ENCODE measurements around the gene SMIM35. TPM values are rescaled to one million over a fixed set of nuclear protein-coding genes. Genes with fewer than 3 reads are reported as not detected.
A peak's percentile ranks its signal among the peaks of the same experiment; 100 is the strongest.

Gene SMIM35
- total RNA-seq, 1 experiment from 2014 or later: not detected

DNA sequence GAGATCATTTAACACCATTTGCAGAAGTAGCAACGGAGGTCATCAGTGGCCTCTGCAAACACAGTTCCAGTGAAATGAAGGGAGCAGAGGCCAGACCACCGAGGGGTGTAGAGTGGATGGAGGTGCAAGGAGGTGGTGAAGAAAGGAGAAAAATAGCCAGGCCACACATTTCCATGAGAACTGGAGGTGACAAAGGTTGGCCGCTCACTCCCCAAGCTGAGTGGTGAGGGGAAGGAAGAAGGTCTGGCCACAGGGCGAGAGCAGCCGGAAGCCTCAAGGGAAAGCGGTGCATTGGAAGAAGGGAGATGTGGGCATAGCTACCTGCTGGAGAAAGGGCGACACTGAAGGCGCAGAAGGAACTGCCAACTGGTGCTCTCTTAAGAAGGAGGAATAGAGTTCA lies 30.0 kb downstream of the SMIM35 start:
- H4K8ac ChIP-seq (replicated peaks; ENCODE audit: insufficient read length, low read depth, low read length): no peak overlapping the region
- DNase-seq: no peak
- H2BK5ac ChIP-seq (ENCODE audit: insufficient read length, low read length): no peak overlapping the region
- no peak overlapping the region; the same call in 1 of the 2 replicates for H3K14ac ChIP-seq (ENCODE audit: insufficient read depth, low read length)
- H3K4me3 Mint-ChIP-seq: no peak overlapping the region
- H3K4me1 Mint-ChIP-seq: peaks cover 2 to 9% of the 10 kb centered on the region in 2 experiments; a peak in 3 of 4 replicates
- no peaks in the 10 kb centered on the region for H3K27me3 ChIP-seq (ENCODE audit: insufficient read depth, low read length)
- H3K9me3 ChIP-seq (ENCODE audit: control insufficient read depth, low read depth, low read length): no peaks in the 10 kb centered on the region
- TF ChIP-seq, protein P1, sequence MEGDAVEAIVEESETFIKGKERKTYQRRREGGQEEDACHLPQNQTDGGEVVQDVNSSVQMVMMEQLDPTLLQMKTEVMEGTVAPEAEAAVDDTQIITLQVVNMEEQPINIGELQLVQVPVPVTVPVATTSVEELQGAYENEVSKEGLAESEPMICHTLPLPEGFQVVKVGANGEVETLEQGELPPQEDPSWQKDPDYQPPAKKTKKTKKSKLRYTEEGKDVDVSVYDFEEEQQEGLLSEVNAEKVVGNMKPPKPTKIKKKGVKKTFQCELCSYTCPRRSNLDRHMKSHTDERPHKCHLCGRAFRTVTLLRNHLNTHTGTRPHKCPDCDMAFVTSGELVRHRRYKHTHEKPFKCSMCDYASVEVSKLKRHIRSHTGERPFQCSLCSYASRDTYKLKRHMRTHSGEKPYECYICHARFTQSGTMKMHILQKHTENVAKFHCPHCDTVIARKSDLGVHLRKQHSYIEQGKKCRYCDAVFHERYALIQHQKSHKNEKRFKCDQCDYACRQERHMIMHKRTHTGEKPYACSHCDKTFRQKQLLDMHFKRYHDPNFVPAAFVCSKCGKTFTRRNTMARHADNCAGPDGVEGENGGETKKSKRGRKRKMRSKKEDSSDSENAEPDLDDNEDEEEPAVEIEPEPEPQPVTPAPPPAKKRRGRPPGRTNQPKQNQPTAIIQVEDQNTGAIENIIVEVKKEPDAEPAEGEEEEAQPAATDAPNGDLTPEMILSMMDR (conservative IDR thresholded peaks at IDR 0.05): no peak
- no peaks in the 10 kb centered on the region for H3K9me3 Mint-ChIP-seq
- H2BK20ac ChIP-seq (ENCODE audit: low read depth, low read length, poor library complexity, severe bottlenecking): no peak overlapping the region
- H3K9ac ChIP-seq (ENCODE audit: extremely low read depth, insufficient read length, low read length): no peak overlapping the region
- H3K27ac ChIP-seq (ENCODE audit: insufficient read length, low read depth, low read length): no peak overlapping the region
- no peaks in the 10 kb centered on the region for H3K79me1 ChIP-seq (ENCODE audit: insufficient read depth, low read depth, low read length, poor library complexity, severe bottlenecking)
- H2BK120ac ChIP-seq (ENCODE audit: low read depth, low read length, poor library complexity, severe bottlenecking): no peak overlapping the region
- H3K23ac ChIP-seq (ENCODE audit: insufficient read length, low read depth, low read length): no peak overlapping the region
- H3K27ac Mint-ChIP-seq: peak overlapping the region in 1 of 3 experiments; percentile 14; a peak in 1 of 7 replicates
- H4K20me1 ChIP-seq (ENCODE audit: control insufficient read depth, insufficient read depth, insufficient read length): no peaks in the 10 kb centered on the region
- H2AFZ ChIP-seq (ENCODE audit: low read length): no peak overlapping the region
- no peaks in the 10 kb centered on the region for H3K79me2 ChIP-seq (ENCODE audit: insufficient read depth, low read length)
- no peaks in the 10 kb centered on the region for H3K4me1 ChIP-seq (ENCODE audit: insufficient read depth, low read length)
- no peak overlapping the region for H2AK5ac ChIP-seq (ENCODE audit: insufficient read length, low read length)
- no peak overlapping the region for H3K56ac ChIP-seq (ENCODE audit: insufficient read length, low read depth, low read length)
- no peak overlapping the region for H3K4ac ChIP-seq (ENCODE audit: low read depth, low read length)
- H3K27me3 Mint-ChIP-seq (ENCODE audit: low read depth): peaks cover 17% of the 10 kb centered on the region
- no CpG with 5 or more reads among the region's 8 CpGs for WGBS (ENCODE audit: extremely low coverage, insufficient read length, low lambda C conversion rate)
- H2BK15ac ChIP-seq (ENCODE audit: low read depth, low read length): no peak overlapping the region
- H4K5ac ChIP-seq (ENCODE audit: insufficient read length, low read depth, low read length): no peak overlapping the region
- no peak overlapping the region for H3K4me2 ChIP-seq (ENCODE audit: insufficient read depth, insufficient read length, low read length)
- no peaks in the 10 kb centered on the region for H3K36me3 Mint-ChIP-seq (ENCODE audit: insufficient read depth in 1 of 3, low read depth in 3 of 3)
- H2BK12ac ChIP-seq (ENCODE audit: insufficient read length, low read depth, low read length): no peak overlapping the region
- no peak overlapping the region for H3K18ac ChIP-seq (ENCODE audit: insufficient read length, low read depth, low read length)
- no peaks in the 10 kb centered on the region for H3K23me2 ChIP-seq (ENCODE audit: insufficient read length, low read depth, low read length, poor library complexity, severe bottlenecking)
- no peak overlapping the region for H4K91ac ChIP-seq (ENCODE audit: insufficient read length, low read depth, low read length)
- H3T11ph ChIP-seq (ENCODE audit: low read length): no peak overlapping the region

All from H9 (cell line).